Transverse colon (tissue), 4 donors: ENCODE results near the gene RSPO3.

Source experiments
- POLR2A ChIP-seq: fragments of 450-650 bp; IDR thresholded peaks from one replicate; pipeline ENCODE4 v1.6.1; 2016; ENCODE audit warnings: antibody characterized with exemption, mild to moderate bottlenecking, moderate library complexity
- POLR2AphosphoS5 ChIP-seq, 3 donors: sonication (generic); formaldehyde crosslinking; IDR thresholded peaks; one replicate each; pipeline ENCODE4 v1.6.1; 2016; ENCODE audit warnings: antibody characterized with exemption in 3 of 3
- TF ChIP-seq, protein P1 (sequence below), 5 experiments: fragments of 200-600 bp in 3 of 5; fragments of 450-650 bp in 2 of 5; sonication (generic) in 3 of 5; IDR thresholded peaks; 1 replicate in 2 of 5; 2 replicates in 3 of 5; pipeline ENCODE4 v1.5.1; 2016 to 2017; ENCODE audit warnings: antibody characterized with exemption in 5 of 5, inconsistent platforms in 3 of 5, mild to moderate bottlenecking in 2 of 5, moderate library complexity in 1 of 5

DNA sequence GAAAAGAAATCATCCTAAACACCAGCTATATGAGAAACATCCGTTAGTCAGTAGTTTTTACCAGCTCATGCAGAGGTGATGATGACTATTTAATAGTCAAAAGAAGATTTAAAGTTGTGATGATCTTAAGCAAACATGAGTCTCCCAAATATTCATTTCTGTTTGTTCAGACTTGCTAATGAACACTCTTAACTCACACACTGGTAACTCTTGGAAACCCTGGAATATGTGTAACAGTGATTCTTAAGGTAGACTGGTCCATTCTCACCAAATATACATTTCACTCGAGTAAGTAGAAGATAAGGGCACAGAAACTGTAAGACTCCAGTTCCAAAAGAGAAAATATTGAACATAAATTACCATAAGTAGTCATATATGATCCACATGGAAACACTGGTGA lies 29.1 kb downstream of the RSPO3 start:
- TF ChIP-seq, protein P1, sequence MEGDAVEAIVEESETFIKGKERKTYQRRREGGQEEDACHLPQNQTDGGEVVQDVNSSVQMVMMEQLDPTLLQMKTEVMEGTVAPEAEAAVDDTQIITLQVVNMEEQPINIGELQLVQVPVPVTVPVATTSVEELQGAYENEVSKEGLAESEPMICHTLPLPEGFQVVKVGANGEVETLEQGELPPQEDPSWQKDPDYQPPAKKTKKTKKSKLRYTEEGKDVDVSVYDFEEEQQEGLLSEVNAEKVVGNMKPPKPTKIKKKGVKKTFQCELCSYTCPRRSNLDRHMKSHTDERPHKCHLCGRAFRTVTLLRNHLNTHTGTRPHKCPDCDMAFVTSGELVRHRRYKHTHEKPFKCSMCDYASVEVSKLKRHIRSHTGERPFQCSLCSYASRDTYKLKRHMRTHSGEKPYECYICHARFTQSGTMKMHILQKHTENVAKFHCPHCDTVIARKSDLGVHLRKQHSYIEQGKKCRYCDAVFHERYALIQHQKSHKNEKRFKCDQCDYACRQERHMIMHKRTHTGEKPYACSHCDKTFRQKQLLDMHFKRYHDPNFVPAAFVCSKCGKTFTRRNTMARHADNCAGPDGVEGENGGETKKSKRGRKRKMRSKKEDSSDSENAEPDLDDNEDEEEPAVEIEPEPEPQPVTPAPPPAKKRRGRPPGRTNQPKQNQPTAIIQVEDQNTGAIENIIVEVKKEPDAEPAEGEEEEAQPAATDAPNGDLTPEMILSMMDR (IDR thresholded peaks at IDR 0.05): no peak
- no peak for TF ChIP-seq POLR2AphosphoS5 (IDR thresholded peaks at IDR 0.05)
- TF ChIP-seq POLR2A: no peak
